Hepatocyte (in vitro differentiated cells): Measurements from ENCODE around the gene ZBTB16. TPM values are rescaled to one million over a fixed set of nuclear protein-coding genes. Genes with fewer than 3 reads are reported as not detected.

ENCODE experiments used
- DNase-seq: peaks from one replicate; pipeline ENCODE4 v3.0.0-alpha.2; 2016; ENCODE audit warnings: low spot score
- H2AFZ ChIP-seq: fragments of 200-600 bp; sonication (generic); 2 replicates; pipeline ENCODE4 v1.6.0; 2016; ENCODE audit warnings: antibody characterized with exemption, mild to moderate bottlenecking
- H3K27ac ChIP-seq: fragments of 200-600 bp; sonication (generic); 2 replicates; pipeline ENCODE4 v1.5.1; 2016; ENCODE audit warnings: mild to moderate bottlenecking
- H3K27me3 ChIP-seq: fragments of 200-600 bp; sonication (generic); 2 replicates; pipeline ENCODE4 v1.6.1; 2016
- H3K36me3 ChIP-seq: fragments of 200-600 bp; sonication (generic); replicated peaks from 2 replicates; pipeline ENCODE4 v1.5.1; 2016; ENCODE audit warnings: low read depth; ENCODE audit not compliant: insufficient read depth
- H3K4me1 ChIP-seq: fragments of 200-600 bp; sonication (generic); 2 replicates; pipeline ENCODE4 v1.5.1; 2016; ENCODE audit warnings: mild to moderate bottlenecking, moderate library complexity; ENCODE audit not compliant: insufficient read depth
- H3K4me2 ChIP-seq: fragments of 200-600 bp; sonication (generic); 2 replicates; pipeline ENCODE4 v1.6.0; 2016
- H3K4me3 ChIP-seq: fragments of 200-600 bp; sonication (generic); 2 replicates; pipeline ENCODE4 v1.5.1; 2016; ENCODE audit warnings: mild to moderate bottlenecking
- H3K79me2 ChIP-seq: fragments of 200-600 bp; sonication (generic); 2 replicates; pipeline ENCODE4 v1.6.0; 2017; ENCODE audit warnings: mild to moderate bottlenecking
- H3K9me2 ChIP-seq: fragments of 200-600 bp; sonication (generic); replicated peaks from 2 replicates; pipeline ENCODE4 v1.6.0; 2017; ENCODE audit warnings: mild to moderate bottlenecking; ENCODE audit not compliant: insufficient read depth
- H3K9me3 ChIP-seq: fragments of 200-600 bp; sonication (generic); 2 replicates; pipeline ENCODE4 v1.5.1; 2016; ENCODE audit warnings: low read depth, mild to moderate bottlenecking
- H4K20me1 ChIP-seq: fragments of 200-600 bp; sonication (generic); 2 replicates; pipeline ENCODE4 v1.6.0; 2016; ENCODE audit warnings: mild to moderate bottlenecking; ENCODE audit not compliant: insufficient read depth, poor library complexity, severe bottlenecking
- CTCF ChIP-seq: fragments of 200-600 bp; sonication (generic); IDR thresholded peaks from 2 replicates; pipeline ENCODE4 v1.5.1; 2016; ENCODE audit warnings: antibody characterized with exemption, mild to moderate bottlenecking; ENCODE audit not compliant: poor library complexity
- EZH2 ChIP-seq: fragments of 200-600 bp; sonication (generic); IDR thresholded peaks from 2 replicates; pipeline ENCODE4 v1.6.1; 2016; ENCODE audit warnings: antibody characterized with exemption, mild to moderate bottlenecking, borderline replicate concordance
- EZH2phosphoT487 ChIP-seq: fragments of 200-600 bp; sonication (generic); IDR thresholded peaks from one replicate; pipeline ENCODE4 v1.6.1; 2018; ENCODE audit warnings: antibody characterized with exemption, mild to moderate bottlenecking, low read depth, moderate library complexity; ENCODE audit not compliant: unreplicated experiment, severe bottlenecking
- WGBS: methylation state at CpG from one replicate; pipeline ENCODE4 v1.1.6; 2016; ENCODE audit warnings: low lambda C conversion rate; ENCODE audit errors: missing lambda C conversion rate; 5-methylcytosine and 5-hydroxymethylcytosine counted together
- polyA plus RNA-seq: library from polyadenylated mRNA; unstranded; fragments of >200 nt; fragmentation: Nextera tagmentation; extraction: Ambion mirVana; gene quantifications from 2 replicates; pipeline ENCODE4 v1.2.1, GENCODE V29; 2016
- total RNA-seq: library from RNA; depleted of rRNA; stranded (reverse); fragments of >200 nt; gene quantifications from 2 replicates; pipeline ENCODE4 v1.2.3, GENCODE V29; 2014

The ZBTB16 gene
- total and polyA plus RNA-seq, 2 experiments from 2014 or later, result 30.1 to 52.3 TPM

- Histone ChIP-seq H2AFZ (no peak overlapping the region), H3K79me2 (peaks cover 9% of the 10 kb centered on the region), H3K4me2 (no peak overlapping the region), H3K27ac (no peak overlapping the region), H4K20me1 (peaks cover 8% of the 10 kb centered on the region), H3K9me2 (no peaks in the 10 kb centered on the region), H3K27me3 (no peaks in the 10 kb centered on the region), H3K9me3 (no peaks in the 10 kb centered on the region), H3K4me3 (no peak overlapping the region), H3K36me3 (no peaks in the 10 kb centered on the region), H3K4me1 (peaks cover 11% of the 10 kb centered on the region)
- WGBS, result 92% methylated on average over 17 of the region's 18 CpGs
- DNase-seq, result no peak
- no peak for TF ChIP-seq EZH2phosphoT487
- TF ChIP-seq EZH2, result no peak
- TF ChIP-seq CTCF, result no peak
Observed at GRCh38 chr11:114232400-114233059, 173.0 kb downstream of the ZBTB16 start.

- H3K27ac ChIP-seq, result no peak overlapping the region
- no peaks in the 10 kb centered on the region for H3K36me3 ChIP-seq
- peak; percentile 40 for DNase-seq
- no peaks in the 10 kb centered on the region for H3K9me2 ChIP-seq
- 40% methylated on average over 6 of the region's 6 CpGs for WGBS
- peaks cover 11% of the 10 kb centered on the region for H4K20me1 ChIP-seq
- no peak overlapping the region for H2AFZ ChIP-seq
- TF ChIP-seq CTCF, result no peak
- TF ChIP-seq EZH2phosphoT487, result no peak
- no peak for TF ChIP-seq EZH2
- H3K79me2 ChIP-seq, result peaks cover 9% of the 10 kb centered on the region
- H3K4me1 ChIP-seq, result peaks cover 11% of the 10 kb centered on the region
- no peak overlapping the region for H3K4me3 ChIP-seq
- H3K9me3 ChIP-seq, result no peaks in the 10 kb centered on the region
- H3K27me3 ChIP-seq, result no peaks in the 10 kb centered on the region
- H3K4me2 ChIP-seq, result peak overlapping the region; percentile 15
Observed at GRCh38 chr11:114233755-114234154, 174.2 kb downstream of the ZBTB16 start.

DNA sequence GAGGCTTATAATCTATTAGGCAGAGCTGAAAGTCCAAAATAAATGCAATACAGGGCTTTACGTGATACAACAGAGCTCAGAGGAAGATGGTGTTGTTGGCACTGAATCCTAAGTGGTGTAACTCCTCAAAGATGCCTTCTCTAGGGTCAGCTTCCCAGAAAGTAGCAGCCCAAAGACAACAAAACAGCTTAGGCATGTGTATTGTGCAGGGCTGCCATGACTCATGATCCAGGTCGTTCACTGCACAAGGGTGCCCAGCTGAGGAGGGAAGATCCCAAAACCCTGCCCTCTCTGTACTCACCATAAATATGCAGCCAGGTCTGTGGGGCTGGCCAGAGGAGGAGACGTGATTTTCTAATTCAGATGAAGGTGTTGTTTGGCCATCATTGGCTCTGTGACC lies 177.3 kb downstream of the ZBTB16 start:
- Histone ChIP-seq H3K4me1 (peaks cover 11% of the 10 kb centered on the region), H3K27ac (no peak overlapping the region), H3K4me3 (no peak overlapping the region), H2AFZ (no peak overlapping the region), H3K79me2 (peaks cover 2% of the 10 kb centered on the region), H3K9me2 (no peaks in the 10 kb centered on the region), H3K27me3 (no peaks in the 10 kb centered on the region), H4K20me1 (peaks cover 11% of the 10 kb centered on the region), H3K4me2 (no peak overlapping the region), H3K36me3 (no peaks in the 10 kb centered on the region), H3K9me3 (no peaks in the 10 kb centered on the region)
- TF ChIP-seq EZH2 (no peak), CTCF (no peak), EZH2phosphoT487 (no peak)
- WGBS, result 74% methylated on average over 3 of the region's 3 CpGs
- no peak for DNase-seq
